Measurements from ENCODE around the gene PYHIN1. TPM values are rescaled to one million over a fixed set of nuclear protein-coding genes. Genes with fewer than 3 reads are reported as not detected.

PYHIN1 gene
- total and polyA plus RNA-seq, 4 donors: 0.43 to 2.4 (median 0.94) TPM

DNA sequence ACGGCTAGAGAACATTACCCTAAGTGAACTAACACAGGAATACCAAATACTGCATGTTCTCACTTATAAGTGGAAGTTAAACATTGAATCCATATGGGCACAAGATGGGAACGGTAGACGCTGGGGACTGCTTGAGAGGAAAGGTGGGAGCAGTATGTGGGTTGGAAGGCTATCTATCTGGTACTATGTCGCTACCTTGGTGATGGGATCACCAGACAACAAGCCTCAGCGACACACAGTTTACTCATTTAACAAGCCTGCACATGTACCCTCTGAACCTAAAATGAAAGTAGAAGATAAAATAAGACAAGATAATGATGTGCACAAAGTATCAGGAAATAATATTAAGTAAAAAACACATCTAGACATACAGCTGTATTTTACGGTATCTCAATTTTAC lies 819 bp downstream of the PYHIN1 start:
- no peak overlapping the region for H3K27ac ChIP-seq (ENCODE audit: low read depth in 1 of 2, low read length in 1 of 2)
- ATAC-seq (ENCODE audit: insufficient read depth, low FRiP score): no peak

DNA sequence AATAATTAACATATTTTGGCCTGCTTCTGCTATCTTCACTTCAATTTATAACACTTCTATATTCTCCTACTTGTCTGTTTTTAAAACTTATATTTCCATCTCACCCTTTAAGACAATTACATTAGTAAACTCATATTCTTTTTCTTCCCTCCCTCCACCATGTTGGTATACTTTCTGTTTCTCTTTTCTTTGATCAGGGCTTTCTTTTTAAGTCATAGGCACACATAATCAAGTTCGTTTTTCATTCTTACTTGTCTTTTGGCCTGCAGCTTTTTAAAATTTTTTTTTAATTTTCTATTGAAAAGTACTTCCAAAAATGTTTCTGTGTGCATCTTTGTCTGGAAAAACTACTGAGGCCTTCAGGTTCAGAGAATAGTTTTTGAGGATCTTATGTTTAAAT lies 2.3 kb downstream of the PYHIN1 start:
- 57 to 77% methylated on average over 1 of the region's 1 CpG for WGBS, 2 donors
- DNase-seq: no peak
- H3K36me3 ChIP-seq (ENCODE audit: control insufficient read depth in 4 of 4, insufficient read depth in 4 of 4, low read length in 4 of 4): no peaks in the 10 kb centered on the region
- no peak overlapping the region for H3K27ac ChIP-seq (ENCODE audit: low read depth in 1 of 2, low read length in 1 of 2)
- no peaks in the 10 kb centered on the region for H3K27me3 ChIP-seq (ENCODE audit: control insufficient read depth in 3 of 3, insufficient read depth in 3 of 3, low read length in 2 of 3)
- no peaks in the 10 kb centered on the region for H3K9me3 ChIP-seq (ENCODE audit: control insufficient read depth in 4 of 4, insufficient read depth in 3 of 4, low read length in 3 of 4)
- TF ChIP-seq, protein P1, sequence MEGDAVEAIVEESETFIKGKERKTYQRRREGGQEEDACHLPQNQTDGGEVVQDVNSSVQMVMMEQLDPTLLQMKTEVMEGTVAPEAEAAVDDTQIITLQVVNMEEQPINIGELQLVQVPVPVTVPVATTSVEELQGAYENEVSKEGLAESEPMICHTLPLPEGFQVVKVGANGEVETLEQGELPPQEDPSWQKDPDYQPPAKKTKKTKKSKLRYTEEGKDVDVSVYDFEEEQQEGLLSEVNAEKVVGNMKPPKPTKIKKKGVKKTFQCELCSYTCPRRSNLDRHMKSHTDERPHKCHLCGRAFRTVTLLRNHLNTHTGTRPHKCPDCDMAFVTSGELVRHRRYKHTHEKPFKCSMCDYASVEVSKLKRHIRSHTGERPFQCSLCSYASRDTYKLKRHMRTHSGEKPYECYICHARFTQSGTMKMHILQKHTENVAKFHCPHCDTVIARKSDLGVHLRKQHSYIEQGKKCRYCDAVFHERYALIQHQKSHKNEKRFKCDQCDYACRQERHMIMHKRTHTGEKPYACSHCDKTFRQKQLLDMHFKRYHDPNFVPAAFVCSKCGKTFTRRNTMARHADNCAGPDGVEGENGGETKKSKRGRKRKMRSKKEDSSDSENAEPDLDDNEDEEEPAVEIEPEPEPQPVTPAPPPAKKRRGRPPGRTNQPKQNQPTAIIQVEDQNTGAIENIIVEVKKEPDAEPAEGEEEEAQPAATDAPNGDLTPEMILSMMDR (IDR thresholded peaks at IDR 0.05; ENCODE audit: control extremely low read depth, extremely low read depth): no peak
- H3K4me1 ChIP-seq (ENCODE audit: control insufficient read depth in 5 of 5, insufficient read depth in 5 of 5, low read length in 5 of 5): no peaks in the 10 kb centered on the region
- H3K4me3 ChIP-seq: no peak overlapping the region
- no peak for ATAC-seq (ENCODE audit: insufficient read depth, low FRiP score)
- no peak overlapping the region for H3K9ac ChIP-seq (ENCODE audit: insufficient read depth in 1 of 2, low read length in 2 of 2)

More for the DNA sequence above, 819 bp downstream of the PYHIN1 start:
- H3K36me3 ChIP-seq (ENCODE audit: control insufficient read depth in 4 of 4, insufficient read depth in 4 of 4, low read length in 4 of 4): no peaks in the 10 kb centered on the region
- H3K9ac ChIP-seq (ENCODE audit: insufficient read depth in 1 of 2, low read length in 2 of 2): no peak overlapping the region
- no peaks in the 10 kb centered on the region for H3K4me1 ChIP-seq (ENCODE audit: control insufficient read depth in 5 of 5, insufficient read depth in 5 of 5, low read length in 5 of 5)
- 74 to 95% methylated on average over 6 of the region's 6 CpGs for WGBS, 2 donors
- no peaks in the 10 kb centered on the region for H3K9me3 ChIP-seq (ENCODE audit: control insufficient read depth in 4 of 4, insufficient read depth in 3 of 4, low read length in 3 of 4)
- no peak overlapping the region for H3K4me3 ChIP-seq
- DNase-seq: no peak
- TF ChIP-seq, protein P1 (IDR thresholded peaks at IDR 0.05; ENCODE audit: control extremely low read depth, extremely low read depth): no peak
- H3K27me3 ChIP-seq (ENCODE audit: control insufficient read depth in 3 of 3, insufficient read depth in 3 of 3, low read length in 2 of 3): no peaks in the 10 kb centered on the region

GRCh38 chr1:158939180-158939579 lies 7.8 kb downstream of the PYHIN1 start:
- DNase-seq (no peak), ATAC-seq (ENCODE audit: insufficient read depth, low FRiP score) (no peak)
- TF ChIP-seq, protein P1 (IDR thresholded peaks at IDR 0.05; ENCODE audit: control extremely low read depth, extremely low read depth): no peak
- H3K4me3 ChIP-seq: no peak overlapping the region
- no peaks in the 10 kb centered on the region for H3K27me3 ChIP-seq (ENCODE audit: control insufficient read depth in 3 of 3, insufficient read depth in 3 of 3, low read length in 2 of 3)
- no peak overlapping the region for H3K9ac ChIP-seq (ENCODE audit: insufficient read depth in 1 of 2, low read length in 2 of 2)
- no peaks in the 10 kb centered on the region for H3K9me3 ChIP-seq (ENCODE audit: control insufficient read depth in 4 of 4, insufficient read depth in 3 of 4, low read length in 3 of 4)
- 86 to 90% methylated on average over 2 of the region's 2 CpGs for WGBS, 2 donors
- H3K36me3 ChIP-seq (ENCODE audit: control insufficient read depth in 4 of 4, insufficient read depth in 4 of 4, low read length in 4 of 4): no peaks in the 10 kb centered on the region
- no peaks in the 10 kb centered on the region for H3K4me1 ChIP-seq (ENCODE audit: control insufficient read depth in 5 of 5, insufficient read depth in 5 of 5, low read length in 5 of 5)
- no peak overlapping the region for H3K27ac ChIP-seq (ENCODE audit: low read depth in 1 of 2, low read length in 1 of 2)

DNA sequence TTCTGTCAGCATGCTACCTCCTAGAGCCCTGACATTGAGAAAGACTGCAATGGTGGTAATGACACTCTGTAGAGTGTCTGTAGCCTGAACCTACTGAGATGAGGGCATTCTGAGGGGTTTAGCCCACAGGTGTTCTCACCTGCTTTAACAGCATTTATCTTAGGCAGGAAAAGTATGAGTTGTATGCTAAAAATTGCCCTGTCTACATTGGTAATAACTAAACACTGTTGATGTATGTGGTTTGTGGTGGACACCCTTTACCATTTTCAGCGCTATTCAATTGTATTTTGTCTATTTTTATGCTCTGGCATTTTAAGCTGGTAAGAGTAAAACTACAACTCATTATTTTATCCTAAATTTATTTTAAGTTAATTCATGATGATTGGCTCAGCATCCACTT lies 10.0 kb downstream of the PYHIN1 start:
- TF ChIP-seq, protein P1 (IDR thresholded peaks at IDR 0.05; ENCODE audit: control extremely low read depth, extremely low read depth): no peak
- WGBS, 2 donors: 94 to 97% methylated on average over 1 of the region's 1 CpG
- no peaks in the 10 kb centered on the region for H3K9me3 ChIP-seq (ENCODE audit: control insufficient read depth in 4 of 4, insufficient read depth in 3 of 4, low read length in 3 of 4)
- H3K4me3 ChIP-seq: no peak overlapping the region
- no peak for DNase-seq
- no peak for ATAC-seq (ENCODE audit: insufficient read depth, low FRiP score)
- no peaks in the 10 kb centered on the region for H3K36me3 ChIP-seq (ENCODE audit: control insufficient read depth in 4 of 4, insufficient read depth in 4 of 4, low read length in 4 of 4)
- no peak overlapping the region for H3K9ac ChIP-seq (ENCODE audit: insufficient read depth in 1 of 2, low read length in 2 of 2)
- no peaks in the 10 kb centered on the region for H3K27me3 ChIP-seq (ENCODE audit: control insufficient read depth in 3 of 3, insufficient read depth in 3 of 3, low read length in 2 of 3)
- H3K27ac ChIP-seq (ENCODE audit: low read depth in 1 of 2, low read length in 1 of 2): no peak overlapping the region
- H3K4me1 ChIP-seq (ENCODE audit: control insufficient read depth in 5 of 5, insufficient read depth in 5 of 5, low read length in 5 of 5): no peaks in the 10 kb centered on the region

All from lung (tissue), 12 donors.